ENCODE results near the gene GABPB1.

DNA sequence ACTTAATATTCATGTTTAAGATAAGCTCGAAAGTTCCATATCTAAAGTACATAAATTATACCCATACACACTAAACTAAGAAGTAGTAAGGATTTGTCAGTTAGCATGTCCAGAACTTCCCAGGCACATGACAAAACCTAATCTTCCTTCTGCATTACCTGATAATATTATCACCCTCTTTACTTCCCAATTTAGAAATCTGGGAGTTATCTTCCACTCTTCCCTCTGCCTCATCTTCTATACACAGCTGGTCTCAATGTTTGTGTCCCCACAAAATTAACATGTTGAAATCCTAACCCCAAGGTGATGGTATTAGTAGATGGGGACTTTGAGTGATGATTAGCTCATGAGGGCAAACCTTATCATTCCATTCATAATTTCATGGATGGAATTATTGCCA, 15.3 kb downstream of the GABPB1 start:
- TF ChIP-seq, protein P1, sequence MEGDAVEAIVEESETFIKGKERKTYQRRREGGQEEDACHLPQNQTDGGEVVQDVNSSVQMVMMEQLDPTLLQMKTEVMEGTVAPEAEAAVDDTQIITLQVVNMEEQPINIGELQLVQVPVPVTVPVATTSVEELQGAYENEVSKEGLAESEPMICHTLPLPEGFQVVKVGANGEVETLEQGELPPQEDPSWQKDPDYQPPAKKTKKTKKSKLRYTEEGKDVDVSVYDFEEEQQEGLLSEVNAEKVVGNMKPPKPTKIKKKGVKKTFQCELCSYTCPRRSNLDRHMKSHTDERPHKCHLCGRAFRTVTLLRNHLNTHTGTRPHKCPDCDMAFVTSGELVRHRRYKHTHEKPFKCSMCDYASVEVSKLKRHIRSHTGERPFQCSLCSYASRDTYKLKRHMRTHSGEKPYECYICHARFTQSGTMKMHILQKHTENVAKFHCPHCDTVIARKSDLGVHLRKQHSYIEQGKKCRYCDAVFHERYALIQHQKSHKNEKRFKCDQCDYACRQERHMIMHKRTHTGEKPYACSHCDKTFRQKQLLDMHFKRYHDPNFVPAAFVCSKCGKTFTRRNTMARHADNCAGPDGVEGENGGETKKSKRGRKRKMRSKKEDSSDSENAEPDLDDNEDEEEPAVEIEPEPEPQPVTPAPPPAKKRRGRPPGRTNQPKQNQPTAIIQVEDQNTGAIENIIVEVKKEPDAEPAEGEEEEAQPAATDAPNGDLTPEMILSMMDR (IDR thresholded peaks at IDR 0.05): no peak
- no peak for TF ChIP-seq POLR2AphosphoS5 (IDR thresholded peaks at IDR 0.05; ENCODE audit: insufficient read depth in 1 of 2, low read depth in 1 of 2)
